ENCODE measurements around the gene COPG1.

- no peak for TF ChIP-seq CTCF (IDR thresholded peaks at IDR 0.05)
- no peak for TF ChIP-seq POLR2A (IDR thresholded peaks at IDR 0.05)
- TF ChIP-seq POLR2AphosphoS5 (IDR thresholded peaks at IDR 0.05), result no peak
Observed at GRCh38 chr3:129261894-129262293, 12.5 kb downstream of the COPG1 start.
